H1 (cell line): ENCODE results near the gene RAB5B.
"Not testable (repeated sequence)": the region's sequence is repeated elsewhere in the genome, so short reads cannot be mapped to it uniquely, and the experiment has no call there.

Source experiments
- BRCA1 ChIP-seq: IDR thresholded peaks from 2 replicates; pipeline ENCODE4 v1.6.1; 2012; ENCODE audit warnings: low read depth, low read length, improper control_type of control experiment
- TF ChIP-seq, protein P1 (sequence below), 3 experiments: IDR thresholded peaks; 1 replicate in 2 of 3; 2 replicates in 1 of 3; pipeline versions ENCODE4 v1.5.1 to v1.6.1; 2011; ENCODE audit warnings: low read length in 3 of 3, mild to moderate bottlenecking in 3 of 3, inconsistent platforms in 2 of 3, low read depth in 1 of 3, moderate library complexity in 1 of 3; ENCODE audit not compliant: insufficient read depth in 1 of 3; ENCODE audit errors: control extremely low read depth in 1 of 3

DNA sequence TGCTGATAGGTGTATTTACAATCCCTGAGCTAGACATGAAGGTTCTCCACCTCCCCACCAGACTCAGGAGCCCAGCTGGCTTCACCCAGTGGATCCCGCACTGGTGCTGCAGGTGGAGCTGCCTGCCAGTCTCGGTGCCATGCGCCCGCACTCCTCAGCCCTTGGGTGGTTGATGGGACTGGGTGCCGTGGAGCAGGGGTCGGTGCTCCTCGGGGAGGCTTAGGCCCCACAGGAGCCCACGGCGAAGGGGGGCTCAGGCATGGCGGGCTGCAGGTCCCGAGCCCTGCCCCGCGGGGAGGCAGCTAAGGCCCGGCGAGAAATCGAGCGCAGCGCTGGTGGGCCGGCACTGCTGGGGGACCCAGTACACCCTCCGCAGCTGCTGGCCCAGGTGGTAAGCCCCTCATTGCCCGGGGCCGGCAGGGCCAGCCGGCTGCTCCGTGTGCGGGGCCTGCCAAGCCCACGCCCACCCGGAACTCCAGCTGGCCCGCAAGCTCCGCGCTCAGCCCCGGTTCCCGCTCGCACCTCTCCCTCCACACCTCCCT lies 26.2 kb downstream of the RAB5B start:
- TF ChIP-seq, protein P1, sequence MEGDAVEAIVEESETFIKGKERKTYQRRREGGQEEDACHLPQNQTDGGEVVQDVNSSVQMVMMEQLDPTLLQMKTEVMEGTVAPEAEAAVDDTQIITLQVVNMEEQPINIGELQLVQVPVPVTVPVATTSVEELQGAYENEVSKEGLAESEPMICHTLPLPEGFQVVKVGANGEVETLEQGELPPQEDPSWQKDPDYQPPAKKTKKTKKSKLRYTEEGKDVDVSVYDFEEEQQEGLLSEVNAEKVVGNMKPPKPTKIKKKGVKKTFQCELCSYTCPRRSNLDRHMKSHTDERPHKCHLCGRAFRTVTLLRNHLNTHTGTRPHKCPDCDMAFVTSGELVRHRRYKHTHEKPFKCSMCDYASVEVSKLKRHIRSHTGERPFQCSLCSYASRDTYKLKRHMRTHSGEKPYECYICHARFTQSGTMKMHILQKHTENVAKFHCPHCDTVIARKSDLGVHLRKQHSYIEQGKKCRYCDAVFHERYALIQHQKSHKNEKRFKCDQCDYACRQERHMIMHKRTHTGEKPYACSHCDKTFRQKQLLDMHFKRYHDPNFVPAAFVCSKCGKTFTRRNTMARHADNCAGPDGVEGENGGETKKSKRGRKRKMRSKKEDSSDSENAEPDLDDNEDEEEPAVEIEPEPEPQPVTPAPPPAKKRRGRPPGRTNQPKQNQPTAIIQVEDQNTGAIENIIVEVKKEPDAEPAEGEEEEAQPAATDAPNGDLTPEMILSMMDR (IDR thresholded peaks at IDR 0.05; ENCODE audit: control extremely low read depth in 1 of 3, insufficient read depth in 1 of 3, low read depth in 1 of 3, low read length in 3 of 3): not testable (repeated sequence)
- TF ChIP-seq BRCA1: not testable (repeated sequence)
